Right ventricle myocardium inferior (tissue), 1 donor: ENCODE results near the gene IL20RA. TPM values are rescaled to one million over a fixed set of nuclear protein-coding genes. Genes with fewer than 3 reads are reported as not detected.
A peak's percentile ranks its signal among the peaks of the same experiment; 100 is the strongest.

Source experiments
- ATAC-seq: fragments of 200-7000 bp; cut with Tn5 transposase; one replicate; pipeline ENCODE4 v1.9.1; 2020; ENCODE audit warnings: mild to moderate bottlenecking, moderate library complexity
- DNase-seq: peaks from one replicate; pipeline ENCODE4 v3.0.0; 2021; ENCODE audit errors: missing footprints
- intact Hi-C: fragments of 100-400 bp; cut with DNase I; formaldehyde crosslinking; loops from one replicate; pipeline ENCODE4 v1.11.0; 2022
- total RNA-seq: library from RNA; stranded (reverse); fragmentation: NEBNext Ultra II Directional; extraction: Animal tissue kit (Norgen Biotek cat#: 25700); gene quantifications from one replicate; pipeline ENCODE4 v1.2.1, GENCODE V29; 2021
- donor health status: DM: no; HTN: yes; CAD: no; lungs with severe emphysema.

Gene IL20RA
- total RNA-seq, 1 donor from 2014 or later: 6.7 TPM

DNA sequence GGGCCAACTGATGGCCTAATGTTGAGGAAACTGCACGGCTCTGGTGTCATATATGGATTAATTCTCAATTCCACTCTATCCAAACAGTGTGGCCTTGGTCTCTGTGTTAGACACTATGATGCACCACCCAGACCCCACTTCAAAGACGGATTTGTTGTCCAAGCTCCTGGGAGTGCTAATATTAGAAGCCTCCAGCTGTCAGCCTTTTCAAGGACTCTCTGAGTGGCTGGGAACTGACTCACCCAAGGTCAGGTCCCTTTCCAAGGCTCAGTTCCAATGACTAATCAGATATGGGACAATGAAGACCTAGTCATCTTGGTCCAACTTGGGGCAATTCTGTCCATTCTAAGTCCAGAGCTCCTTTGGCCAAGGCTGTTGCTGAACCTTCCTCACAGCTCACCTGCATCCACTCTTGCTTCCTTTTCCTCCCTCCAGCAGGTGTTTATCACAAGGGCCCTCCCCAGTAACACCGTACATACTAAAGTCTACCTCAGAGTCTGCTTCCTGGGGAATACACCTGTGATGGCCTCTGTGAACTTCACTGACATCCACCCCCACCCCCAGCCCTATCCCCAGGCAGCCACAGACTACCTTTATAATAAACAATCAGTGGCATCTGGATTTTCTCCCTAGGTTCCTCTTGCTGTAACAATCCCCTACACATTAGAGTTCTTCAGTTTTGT is 7.2 kb upstream of the IL20RA start:
- intact Hi-C loops: no loop called here
- ATAC-seq (peak; percentile 78), DNase-seq (no peak)

DNA sequence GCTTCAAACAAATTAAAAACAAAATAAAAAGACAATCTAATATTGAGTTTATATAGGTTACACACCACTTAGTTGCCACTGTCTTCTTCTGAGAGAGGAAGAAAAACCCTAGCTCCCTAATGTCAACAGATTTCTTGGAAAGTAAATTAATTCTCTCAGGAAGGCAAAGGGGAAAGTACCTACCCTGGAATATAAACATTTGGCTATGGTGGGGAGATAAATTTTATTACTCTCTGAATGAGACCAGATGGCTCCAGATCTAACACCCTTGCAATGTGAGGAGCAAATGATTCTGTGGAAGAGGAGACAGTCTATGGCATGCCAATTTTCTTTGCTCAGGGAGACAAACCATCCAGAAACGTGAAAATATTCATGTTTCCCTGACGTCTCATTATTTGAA is 4.3 kb upstream of the IL20RA start:
- no peak for DNase-seq
- ATAC-seq: no peak
- intact Hi-C loops: no loop called here

DNA sequence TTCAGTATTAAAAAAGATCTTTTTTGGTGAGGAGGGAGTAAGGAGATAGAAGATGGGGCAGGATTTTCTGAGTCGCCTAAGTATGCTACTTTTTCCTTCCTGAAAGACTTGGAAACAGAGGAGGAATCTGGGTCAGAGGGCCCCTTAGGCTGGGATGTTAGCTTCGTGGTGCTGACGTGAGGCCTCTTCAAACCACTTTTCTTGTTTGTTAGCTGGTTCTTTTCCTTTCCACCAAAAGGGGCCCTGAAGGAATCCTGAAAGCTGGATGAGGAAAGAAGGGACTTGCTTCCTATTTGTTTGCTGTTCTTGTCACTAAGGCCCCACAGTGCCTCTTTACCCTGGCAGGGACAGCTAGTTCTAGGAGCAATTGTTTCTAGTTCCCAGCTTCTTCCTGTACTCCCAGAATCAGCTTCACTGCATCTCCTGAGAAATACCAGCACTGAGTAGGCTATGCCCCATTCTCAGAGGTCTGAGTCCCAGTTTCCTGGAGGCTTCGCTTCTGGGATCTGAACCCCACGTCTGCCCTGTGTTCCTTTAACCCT is 2.2 kb upstream of the IL20RA start:
- ATAC-seq (no peak), DNase-seq (no peak)
- intact Hi-C loops: no loop called here

DNA sequence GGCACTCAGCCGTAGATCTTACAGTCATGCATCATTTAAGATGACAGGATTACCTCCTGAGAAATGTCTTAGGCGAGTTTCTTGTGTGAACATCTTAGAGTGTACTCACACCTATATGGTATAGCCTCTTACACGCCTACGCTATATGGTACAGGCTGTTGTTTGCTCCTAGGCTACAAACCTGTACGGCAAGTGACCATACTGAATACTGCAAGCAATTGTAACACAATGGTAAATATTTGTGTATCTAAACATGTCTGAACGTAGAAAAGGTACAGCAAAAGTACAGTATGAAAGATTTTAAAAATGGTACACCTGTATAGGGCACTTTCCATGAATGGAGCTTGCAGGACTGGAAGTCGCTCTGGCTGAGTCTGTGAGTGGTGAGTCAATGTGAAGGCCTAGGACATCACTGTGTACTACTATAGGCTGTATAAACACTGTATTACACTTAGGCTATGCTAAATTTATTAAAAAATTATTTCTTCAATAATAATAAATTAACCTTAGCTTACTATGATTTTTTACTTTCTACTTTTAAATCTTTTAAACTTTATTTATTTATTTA is 541 bp upstream of the IL20RA start:
- DNase-seq (no peak), ATAC-seq (no peak)
- intact Hi-C loops: no loop called here

DNA sequence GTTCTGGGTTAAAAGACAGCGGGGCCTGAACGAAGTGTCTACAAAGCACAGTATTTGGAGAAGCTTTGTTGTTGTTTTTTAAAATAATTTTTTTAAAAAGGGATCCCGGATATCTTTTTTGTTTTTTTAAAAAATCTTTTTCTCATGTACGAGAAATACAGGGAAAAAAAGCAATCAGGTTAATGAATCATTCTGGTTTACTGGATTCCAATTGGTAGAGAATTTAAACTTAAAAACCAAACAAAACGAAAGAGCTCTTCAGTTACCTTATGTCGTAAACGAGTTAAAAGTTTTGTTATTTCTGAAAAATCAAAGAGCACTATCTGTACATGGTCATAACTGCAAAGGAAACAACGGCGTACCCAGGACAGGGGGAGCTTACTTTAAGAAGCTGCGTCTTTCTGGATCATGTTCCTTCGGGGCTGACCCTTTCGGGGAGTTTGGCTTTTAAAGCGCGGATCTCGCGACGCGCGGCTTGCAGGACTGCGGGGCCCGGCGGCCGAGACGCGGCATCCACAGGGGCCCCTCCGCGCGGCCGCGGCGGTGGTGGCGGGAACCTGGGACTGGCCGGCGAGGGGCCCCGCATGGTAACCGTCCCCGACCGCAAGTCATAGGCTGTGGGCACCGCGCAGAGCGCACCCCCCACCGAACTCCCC is 927 bp downstream of the IL20RA start:
- peak; percentile 75 for DNase-seq
- intact Hi-C loops: no loop called here

DNA sequence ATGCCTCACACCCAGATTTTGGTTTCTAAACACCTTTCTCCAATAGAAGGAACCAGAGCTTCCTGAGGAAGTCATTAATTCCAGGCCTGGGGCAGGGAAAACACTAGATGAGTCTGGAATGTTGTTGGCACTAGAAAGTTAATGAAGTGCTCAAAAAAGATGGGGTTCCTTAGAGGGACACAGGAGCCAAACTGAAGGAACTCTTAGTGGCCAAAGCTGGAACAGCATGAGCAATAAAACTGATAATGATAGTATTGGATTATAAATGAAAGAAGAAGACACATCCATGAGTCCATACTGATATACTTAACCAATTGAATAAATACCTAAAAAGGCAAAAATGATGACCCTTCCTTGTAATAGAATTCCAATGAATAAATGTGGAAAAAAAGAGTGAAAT is 4.4 kb downstream of the IL20RA start:
- DNase-seq (no peak), ATAC-seq (no peak)

More for the DNA sequence above, 927 bp downstream of the IL20RA start:
- peak; percentile 68 for ATAC-seq

DNA sequence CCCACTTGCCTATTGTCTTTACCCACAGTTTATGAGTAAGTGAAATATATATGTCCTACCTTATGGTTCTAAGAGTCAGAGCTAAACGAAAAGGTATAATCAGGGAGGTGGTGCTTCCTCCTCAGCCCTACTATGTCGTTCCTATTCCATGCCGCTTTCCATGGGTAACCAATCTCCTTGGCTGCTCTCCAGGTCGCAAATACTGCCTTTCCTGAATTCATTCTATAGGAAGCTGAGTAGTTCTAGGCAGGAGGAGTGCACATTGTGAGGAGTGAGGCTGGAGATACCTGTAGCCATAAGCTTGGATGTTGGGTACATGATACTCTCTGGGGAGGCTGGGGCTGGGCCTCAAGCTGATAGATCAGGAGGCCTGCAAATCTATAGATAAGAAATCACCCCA is 5.8 kb downstream of the IL20RA start:
- no peak for ATAC-seq
- intact Hi-C loops: no loop called here
- no peak for DNase-seq

More for the DNA sequence above, 4.4 kb downstream of the IL20RA start:
- intact Hi-C loops: no loop called here

DNA sequence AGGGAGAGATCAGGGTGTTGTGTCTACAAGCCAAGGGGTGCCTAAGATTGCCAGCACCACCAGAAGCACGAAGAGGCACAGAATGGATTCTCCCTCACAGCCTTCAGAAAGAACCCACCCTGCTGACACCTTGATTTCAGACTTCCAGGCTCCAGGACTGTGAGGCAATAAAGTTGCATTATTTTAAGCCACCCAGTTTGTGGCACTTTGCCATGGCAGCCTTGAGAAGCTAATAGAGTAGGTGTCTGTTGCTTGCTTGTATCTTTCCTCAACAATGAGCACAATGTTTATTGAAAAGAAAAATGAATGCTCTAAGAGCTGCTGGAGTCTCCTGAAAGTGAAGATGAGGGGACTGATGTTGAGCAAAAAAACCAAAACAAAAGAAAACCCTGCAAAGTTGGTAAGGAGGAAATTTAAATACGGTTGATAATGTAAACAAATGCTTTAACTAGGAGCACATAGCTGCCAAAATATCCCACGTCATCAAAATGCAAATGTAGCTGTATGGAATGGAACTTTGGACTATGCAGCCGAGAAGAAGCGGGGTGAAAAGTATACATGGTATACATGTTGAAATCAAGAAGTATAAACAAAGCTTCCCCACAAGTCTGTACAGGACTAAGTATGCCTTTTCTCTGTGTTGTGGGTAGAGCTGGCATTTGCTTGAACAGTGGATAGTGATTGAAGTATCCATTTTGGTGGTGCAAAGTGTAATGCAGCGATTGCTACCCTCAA is 8.0 kb downstream of the IL20RA start:
- intact Hi-C loops: no loop called here
- no peak for ATAC-seq
- no peak for DNase-seq

DNA sequence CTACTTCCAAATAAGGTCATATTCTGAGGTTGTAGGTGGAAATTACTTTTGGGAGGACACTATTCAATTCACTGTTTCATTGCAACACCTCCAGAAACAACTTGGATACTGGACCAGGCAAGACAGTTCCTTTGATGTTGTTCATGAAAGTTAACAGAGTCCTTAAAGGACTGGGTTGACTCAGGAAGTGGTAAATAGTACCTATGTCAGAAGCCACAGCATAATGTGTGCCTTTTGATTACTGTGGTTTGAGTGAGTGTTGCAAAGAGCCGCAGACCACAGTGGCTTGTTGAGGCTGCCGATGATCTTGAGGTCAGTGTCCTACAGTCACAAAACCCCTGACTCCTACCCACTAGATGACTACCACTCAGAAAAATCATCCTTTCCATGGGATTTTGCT is 10.9 kb downstream of the IL20RA start:
- ATAC-seq: no peak
- DNase-seq: no peak
- intact Hi-C loops: no loop called here

DNA sequence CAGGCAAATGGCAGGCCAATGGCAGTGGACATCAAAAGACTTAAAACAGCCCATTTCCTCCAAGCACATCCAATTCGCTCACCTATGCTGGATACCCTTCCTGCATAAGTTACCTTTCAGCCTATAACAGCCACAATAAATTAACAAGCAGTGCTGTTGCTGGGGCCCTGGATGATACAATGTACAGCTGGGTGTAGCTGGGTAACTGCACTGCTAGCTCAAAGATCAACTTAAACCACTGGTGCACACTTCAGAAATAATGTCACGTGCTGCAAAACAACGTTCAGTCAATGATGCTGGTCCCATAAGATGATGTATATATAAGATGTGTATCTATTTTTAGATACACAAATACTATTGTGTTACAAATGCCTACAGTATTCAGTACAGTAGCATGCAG is 13.6 kb downstream of the IL20RA start:
- intact Hi-C loops: no loop called here
- DNase-seq (no peak), ATAC-seq (no peak)

DNA sequence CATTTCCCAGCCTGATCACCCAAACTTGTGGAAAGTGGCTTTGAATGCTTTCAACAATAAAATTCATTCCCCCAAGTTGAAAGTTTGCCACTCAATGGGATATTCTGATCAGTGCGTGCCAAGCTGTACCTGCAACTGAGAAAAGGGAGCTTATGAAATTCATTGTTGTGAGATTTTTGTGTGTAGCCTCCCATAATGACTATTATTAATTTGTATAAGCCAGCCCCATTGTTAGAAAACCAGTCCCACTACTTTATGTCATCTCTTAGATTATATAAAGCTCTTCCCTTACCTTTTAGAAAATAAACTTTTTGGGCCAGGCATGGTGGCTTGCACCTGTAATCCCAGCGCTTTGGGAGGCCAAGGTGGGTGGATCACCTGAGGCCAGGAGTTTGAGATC is 15.9 kb downstream of the IL20RA start:
- intact Hi-C loops: no loop called here
- DNase-seq (no peak), ATAC-seq (no peak)

DNA sequence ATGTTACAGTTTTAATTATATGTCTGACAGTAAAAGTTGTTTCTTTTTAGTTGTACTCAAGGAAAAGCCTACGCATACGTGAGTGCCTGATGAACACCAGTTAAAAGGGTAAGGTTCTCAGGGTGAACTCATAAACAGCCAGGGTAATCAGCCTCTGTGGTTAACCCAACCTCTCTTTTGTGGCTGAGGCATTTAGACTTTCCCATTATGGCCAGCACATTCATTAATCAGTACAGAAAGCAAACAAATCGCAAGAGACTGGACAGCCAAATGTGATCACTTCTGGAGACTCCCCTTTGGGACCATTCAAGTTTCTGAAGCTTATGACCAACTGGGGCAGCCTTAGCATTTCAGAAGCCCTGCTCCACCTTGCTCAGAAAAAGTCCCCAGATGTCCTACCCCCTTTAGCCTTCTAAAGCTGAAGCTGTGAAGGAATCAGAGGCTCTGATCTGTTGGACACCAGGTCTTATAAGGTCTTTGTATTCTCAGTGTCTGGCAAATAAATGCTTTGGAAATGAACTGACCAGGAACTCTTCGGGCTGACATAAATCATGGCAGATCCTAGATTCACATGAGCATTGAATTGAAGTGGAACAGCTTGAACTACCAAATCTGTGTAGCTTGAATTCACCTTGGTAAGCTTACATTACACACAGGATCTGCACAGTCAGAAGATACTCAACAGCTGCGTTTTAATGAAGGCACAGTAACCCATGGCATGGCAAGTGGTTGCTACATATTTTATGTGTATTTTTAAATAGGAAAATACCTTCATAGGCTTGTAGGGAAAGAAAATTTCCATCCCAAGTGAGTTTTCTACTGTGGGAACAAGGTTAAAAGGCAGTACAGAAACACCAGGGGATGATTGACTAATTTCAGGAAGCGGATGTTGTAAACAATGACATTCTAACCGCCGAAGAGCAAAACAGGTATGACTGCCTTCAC is 18.7 kb downstream of the IL20RA start:
- no peak for ATAC-seq
- intact Hi-C loops: no loop called here
- DNase-seq: no peak

DNA sequence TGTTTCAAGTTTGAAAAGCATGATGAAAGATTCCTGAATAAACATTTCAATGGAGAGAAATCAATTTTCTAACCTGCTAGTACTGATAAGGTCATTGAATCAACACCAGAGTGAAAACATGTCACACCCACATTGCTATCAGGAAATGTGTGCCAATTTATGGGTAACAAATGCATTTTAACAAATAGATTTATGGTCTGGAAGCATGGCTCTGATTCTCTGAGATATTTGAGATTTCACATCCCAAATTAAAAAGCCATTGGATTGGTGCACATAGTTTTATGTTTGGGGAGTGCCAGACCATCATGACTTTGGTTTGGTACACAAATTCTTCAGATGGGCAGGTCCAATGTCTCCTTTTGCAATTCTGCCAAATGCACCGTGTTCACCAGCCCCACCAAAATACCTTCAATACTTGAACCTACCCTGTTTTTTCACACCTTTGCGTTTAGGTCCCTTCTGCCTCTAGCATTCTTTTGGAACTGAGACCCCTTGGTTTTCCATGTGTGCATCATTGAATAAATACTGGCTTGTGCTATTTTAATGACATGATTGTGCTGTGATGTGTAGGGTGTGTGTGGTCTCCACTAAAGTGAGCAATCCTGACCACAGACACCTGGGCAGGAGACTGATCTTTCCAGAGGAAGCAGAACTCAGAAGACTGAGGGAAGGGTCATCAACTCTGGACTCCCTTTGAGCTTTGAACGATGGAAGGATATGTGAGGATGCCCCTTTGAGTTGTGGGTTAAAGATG is 20.4 kb downstream of the IL20RA start:
- DNase-seq: no peak
- intact Hi-C loops: no loop called here

DNA sequence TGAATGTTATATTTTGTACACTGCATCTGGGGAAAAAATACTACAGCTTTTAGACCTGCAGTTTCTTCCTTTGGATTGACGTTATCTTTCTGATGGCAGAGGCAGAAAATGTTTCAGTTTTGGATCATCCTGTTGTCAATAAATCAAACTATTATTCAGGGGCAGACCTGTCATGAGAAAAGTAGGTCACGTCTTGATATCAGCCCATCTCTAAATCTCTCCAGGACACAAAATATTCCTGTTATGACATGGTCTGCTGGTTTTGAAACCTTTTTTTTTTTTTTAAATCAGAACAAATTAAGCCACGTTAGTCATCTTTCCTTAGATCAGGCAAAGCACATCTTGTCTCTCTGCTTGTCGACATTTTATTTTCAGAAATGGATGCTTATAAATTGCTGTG is 24.0 kb downstream of the IL20RA start:
- no peak for DNase-seq

More for the DNA sequence above, 20.4 kb downstream of the IL20RA start:
- no peak for ATAC-seq

DNA sequence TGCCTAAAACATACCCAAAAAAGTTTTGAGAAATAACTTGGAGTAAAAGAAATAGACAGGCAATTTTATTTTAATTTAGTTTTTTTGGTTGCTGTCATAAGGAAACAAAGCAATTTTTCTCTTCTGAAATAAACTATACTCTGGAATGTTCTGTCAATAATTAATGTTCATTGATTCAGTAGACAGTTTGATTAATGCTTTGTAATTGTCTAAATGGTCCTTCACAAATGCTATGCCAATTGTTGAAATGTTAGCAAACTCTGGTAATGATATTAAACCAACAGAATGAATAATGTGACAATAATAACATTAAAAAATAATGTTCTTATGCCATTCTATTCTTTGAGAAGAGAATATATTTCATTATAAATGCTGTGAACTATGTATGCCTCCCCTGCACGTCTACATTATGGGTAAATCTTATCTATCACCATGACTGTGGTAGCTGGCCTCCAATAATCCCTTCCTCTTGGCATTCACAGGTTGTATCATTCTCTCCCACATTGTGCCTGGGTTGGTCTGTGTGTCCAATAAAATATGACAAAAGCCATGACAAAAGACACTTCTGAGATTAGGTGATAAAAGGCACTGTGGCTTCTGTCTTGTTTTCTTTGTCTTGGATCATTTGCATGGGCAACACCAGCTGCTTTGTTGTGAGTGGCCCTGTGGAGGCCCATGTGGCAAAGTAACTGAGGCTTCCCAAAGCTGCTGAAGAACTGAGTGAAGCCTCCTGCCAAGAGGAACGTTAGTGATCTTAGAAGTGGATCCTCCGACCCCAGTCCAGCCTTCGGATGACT is 25.1 kb downstream of the IL20RA start:
- ATAC-seq (no peak), DNase-seq (no peak)
- intact Hi-C loops: no loop called here

More for the DNA sequence above, 24.0 kb downstream of the IL20RA start:
- ATAC-seq: no peak
- intact Hi-C loops: no loop called here

DNA sequence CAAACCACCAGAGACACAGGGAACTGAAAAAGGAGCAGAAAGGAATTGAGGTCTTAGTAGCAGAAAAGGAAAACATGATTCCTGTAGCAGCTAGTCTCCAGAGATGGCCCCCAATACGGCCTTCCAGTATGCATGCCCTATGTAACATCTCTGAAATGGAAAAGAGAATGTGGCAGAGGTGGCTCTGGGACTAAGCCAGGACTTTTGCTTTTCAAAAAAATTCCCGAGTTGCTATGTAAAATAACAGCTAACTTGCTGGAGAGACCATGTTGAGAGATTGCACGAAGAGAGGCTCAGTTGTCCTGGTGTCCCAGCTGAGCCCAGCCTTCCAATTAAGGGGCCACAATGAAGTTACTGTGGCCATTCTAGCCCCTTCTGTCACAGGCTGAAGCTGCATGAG is 27.7 kb downstream of the IL20RA start:
- intact Hi-C loops: loop anchor here (2.0 kb wide), 1 partner anchor 48 kb away; no protein-coding TSS in a partner anchor
- ATAC-seq: no peak
- DNase-seq: no peak

DNA sequence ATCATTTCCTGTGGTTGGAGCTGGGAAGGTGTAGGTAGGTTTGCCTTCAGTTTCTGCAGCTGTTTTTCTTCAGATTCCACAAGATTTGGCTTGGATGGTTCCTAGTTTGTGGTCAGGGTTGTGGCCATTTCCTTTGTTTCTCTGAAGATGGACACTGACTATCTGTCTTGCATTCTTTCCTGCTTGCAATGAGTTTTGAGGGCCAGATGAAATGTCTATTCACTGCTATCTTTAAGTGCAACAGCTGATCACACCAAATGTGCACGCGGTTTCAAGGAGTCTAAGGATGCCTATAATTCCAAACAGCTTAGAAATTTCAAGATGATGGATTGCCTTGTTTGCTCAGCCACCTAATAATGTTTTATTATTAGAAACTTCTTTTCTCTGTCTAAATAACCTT is 28.4 kb downstream of the IL20RA start:
- ATAC-seq (no peak), DNase-seq (no peak)
- intact Hi-C loops: loop anchor here (2.0 kb wide), 1 partner anchor 48 kb away; no protein-coding TSS in a partner anchor
